ENCODE data around the gene CELF1.

DNA sequence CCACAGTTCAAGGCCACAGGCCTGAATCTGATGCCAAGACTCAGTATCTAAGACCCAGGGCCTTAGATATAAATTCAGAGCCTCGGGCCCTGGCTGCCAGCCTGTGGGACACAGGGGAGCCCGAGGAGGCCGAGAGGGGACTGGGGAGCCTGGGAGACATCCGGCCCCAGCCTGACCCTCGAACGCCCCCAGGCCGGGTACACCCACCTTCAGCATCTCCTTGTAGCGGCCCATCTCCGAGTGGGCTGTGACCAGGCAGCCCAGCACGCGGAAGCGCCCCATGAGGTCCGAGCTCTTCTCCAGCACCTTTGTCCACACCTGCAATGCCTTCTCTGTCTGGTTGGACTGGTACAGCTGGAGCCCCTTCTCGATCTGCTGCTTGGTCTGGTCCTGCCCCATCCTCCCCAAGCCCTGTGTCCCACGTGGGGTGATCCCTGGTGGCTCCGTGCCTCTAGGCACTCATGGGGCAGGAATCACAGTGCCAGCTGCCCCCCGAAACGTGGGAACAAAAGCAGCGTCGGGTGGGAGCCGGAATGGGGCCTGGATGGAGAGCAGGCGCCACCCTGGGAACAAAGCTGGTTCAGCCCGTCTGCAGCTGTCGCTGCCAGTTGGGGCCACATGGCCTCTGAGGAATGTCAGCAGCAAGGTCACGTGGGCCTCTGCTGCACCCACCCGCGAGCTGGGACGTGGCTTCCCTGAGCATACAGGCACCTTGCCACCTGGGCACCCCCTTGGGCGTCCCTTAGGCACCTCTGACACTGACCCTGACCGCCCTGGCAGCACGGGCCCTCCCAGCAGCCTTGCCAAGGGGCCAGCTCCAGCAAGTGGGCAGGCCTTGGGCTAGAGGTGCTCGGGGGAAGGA, 104.1 kb downstream of the CELF1 start, which contains the start of gene RAPSN:
- TF ChIP-seq POLR2A (IDR thresholded peaks at IDR 0.05; ENCODE audit: low read length) (no peak), GATA1 (IDR thresholded peaks at IDR 0.05; ENCODE audit: low read depth, low read length) (no peak)
